ENCODE measurements around the gene PMM1.

PMM1 gene

GRCh38 chr22:41544671-41545476 lies 44.8 kb downstream of the PMM1 start:
- no peak for DNase-seq (ENCODE audit: low read depth)
- no peak for TF ChIP-seq POLR2A (IDR thresholded peaks at IDR 0.05; ENCODE audit: extremely low read depth, insufficient read length)
- TF ChIP-seq MAX (IDR thresholded peaks at IDR 0.05; ENCODE audit: low read depth, low read length): no peak
- TF ChIP-seq CTCF (IDR thresholded peaks at IDR 0.05; ENCODE audit: low read depth, low read length): no peak
- TF ChIP-seq MYC (IDR thresholded peaks at IDR 0.05; ENCODE audit: low read depth, low read length): no peak
- H3K4me3 ChIP-seq (ENCODE audit: low read depth, low read length): peak overlapping the region; percentile 51

GRCh38 chr22:41543854-41544670 lies 45.6 kb downstream of the PMM1 start, which contains the start of gene POLR3H:
TSS of gene POLR3H (minus strand) at chr22:41544470. CDS start at chr22:41544101, 369 bp downstream.
- peak within 1 kb of the TSS; percentile 94 for H3K4me3 ChIP-seq (ENCODE audit: low read depth, low read length)
- TF ChIP-seq MYC (IDR thresholded peaks at IDR 0.05; ENCODE audit: low read depth, low read length) (peak; percentile 79), MAX (IDR thresholded peaks at IDR 0.05; ENCODE audit: low read depth, low read length) (peak; percentile 84), POLR2A (IDR thresholded peaks at IDR 0.05; ENCODE audit: extremely low read depth, insufficient read length) (peak; percentile 46), CTCF (IDR thresholded peaks at IDR 0.05; ENCODE audit: low read depth, low read length) (peak; percentile 75)
- peak; percentile 97 for DNase-seq (ENCODE audit: low read depth)

- H3K4me3 ChIP-seq (ENCODE audit: low read depth, low read length): peak overlapping the region; percentile 94
- DNase-seq (ENCODE audit: low read depth): no peak
- TF ChIP-seq MYC (IDR thresholded peaks at IDR 0.05; ENCODE audit: low read depth, low read length) (no peak), CTCF (IDR thresholded peaks at IDR 0.05; ENCODE audit: low read depth, low read length) (no peak), POLR2A (IDR thresholded peaks at IDR 0.05; ENCODE audit: extremely low read depth, insufficient read length) (no peak)
Measured at GRCh38 chr22:41542224-41542623, 47.4 kb downstream of the PMM1 start.

GRCh38 chr22:41541484-41541883 lies 48.2 kb downstream of the PMM1 start:
- TF ChIP-seq POLR2A (IDR thresholded peaks at IDR 0.05; ENCODE audit: extremely low read depth, insufficient read length) (no peak), MAX (IDR thresholded peaks at IDR 0.05; ENCODE audit: low read depth, low read length) (no peak), MYC (IDR thresholded peaks at IDR 0.05; ENCODE audit: low read depth, low read length) (no peak), CTCF (IDR thresholded peaks at IDR 0.05; ENCODE audit: low read depth, low read length) (no peak)
- DNase-seq (ENCODE audit: low read depth): no peak
- peak overlapping the region; percentile 34 for H3K4me3 ChIP-seq (ENCODE audit: low read depth, low read length)

GRCh38 chr22:41540365-41540764 lies 49.3 kb downstream of the PMM1 start:
- no peak overlapping the region for H3K4me3 ChIP-seq (ENCODE audit: low read depth, low read length)

More at GRCh38 chr22:41540365-41540764, 49.3 kb downstream of the PMM1 start:
- TF ChIP-seq MAX (IDR thresholded peaks at IDR 0.05; ENCODE audit: low read depth, low read length) (no peak), MYC (IDR thresholded peaks at IDR 0.05; ENCODE audit: low read depth, low read length) (no peak), CTCF (IDR thresholded peaks at IDR 0.05; ENCODE audit: low read depth, low read length) (no peak), POLR2A (IDR thresholded peaks at IDR 0.05; ENCODE audit: extremely low read depth, insufficient read length) (no peak)
- no peak for DNase-seq (ENCODE audit: low read depth)

Data from NB4 (cell line).